Measurements from ENCODE around the gene NARF.
"Not testable (repeated sequence)": the region's sequence is repeated elsewhere in the genome, so short reads cannot be mapped to it uniquely, and the experiment has no call there.

The NARF gene

DNA sequence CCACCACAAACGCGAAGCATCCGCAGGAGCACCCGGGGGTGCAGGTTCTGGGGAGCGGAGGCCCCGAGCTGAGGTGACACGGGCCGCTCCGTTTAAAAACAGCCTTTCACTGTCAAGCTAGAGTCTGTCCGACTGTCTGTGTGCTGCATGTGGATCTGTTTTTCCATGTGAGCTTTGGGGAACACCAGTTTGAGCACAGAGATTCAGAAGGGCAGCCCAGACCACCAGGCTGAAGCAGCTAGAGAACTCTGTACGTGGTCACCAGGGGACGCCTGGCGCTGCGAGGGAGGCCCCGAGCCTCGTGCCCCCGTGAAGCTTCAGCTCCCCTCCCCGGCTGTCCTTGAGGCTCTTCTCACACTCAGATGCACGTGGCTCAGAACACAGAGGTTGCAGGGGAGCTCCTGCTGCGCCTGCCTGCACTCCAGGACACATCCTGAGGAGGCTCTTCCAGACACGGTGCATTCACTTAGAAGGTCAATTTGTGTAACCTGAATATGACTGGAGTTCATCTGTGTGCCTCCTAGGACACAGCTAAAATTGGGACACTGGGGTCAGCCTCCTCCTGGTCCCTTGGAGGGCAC, 45.3 kb downstream of the NARF start:
- DNase-seq = no peak

DNA sequence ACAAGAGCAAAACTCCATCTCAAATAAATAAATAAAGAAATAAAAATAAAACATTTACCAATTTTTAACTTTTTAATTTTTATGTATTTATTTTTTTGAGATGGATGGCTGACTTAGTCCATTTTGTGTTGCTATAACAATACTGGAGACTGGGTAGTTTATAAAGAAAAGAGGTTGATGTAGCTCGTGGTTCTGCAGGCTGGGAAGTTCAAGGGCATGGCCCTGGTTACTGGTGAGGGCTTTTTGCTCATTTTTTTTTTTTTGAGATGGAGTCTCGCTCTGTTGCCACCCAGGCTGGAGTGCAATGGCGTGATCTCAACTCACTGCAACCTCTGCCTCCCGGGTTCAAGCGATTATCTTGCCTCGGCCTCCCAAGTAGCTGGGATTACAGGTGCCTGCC, 46.8 kb downstream of the NARF start:
- DNase-seq = no peak

DNA sequence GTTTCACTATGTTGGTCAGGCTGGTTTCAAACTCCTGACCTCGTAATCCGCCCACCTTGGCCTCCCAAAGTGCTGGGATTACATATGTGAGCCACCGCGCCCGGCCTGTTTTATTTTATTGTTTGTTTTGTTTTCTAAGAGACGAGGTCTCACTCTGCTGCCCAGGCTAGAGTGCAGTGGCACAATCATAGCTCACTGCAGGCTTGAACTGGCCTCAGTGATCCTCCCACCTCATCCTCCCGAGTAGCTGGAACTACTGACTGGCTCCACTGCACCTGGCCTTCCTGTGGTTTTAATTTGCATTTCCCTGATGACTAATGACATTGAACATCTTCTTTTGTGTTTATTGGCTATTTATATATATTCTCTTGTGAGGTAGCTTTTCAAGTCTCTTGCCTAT, 47.9 kb downstream of the NARF start:
- DNase-seq = not testable (repeated sequence)

DNA sequence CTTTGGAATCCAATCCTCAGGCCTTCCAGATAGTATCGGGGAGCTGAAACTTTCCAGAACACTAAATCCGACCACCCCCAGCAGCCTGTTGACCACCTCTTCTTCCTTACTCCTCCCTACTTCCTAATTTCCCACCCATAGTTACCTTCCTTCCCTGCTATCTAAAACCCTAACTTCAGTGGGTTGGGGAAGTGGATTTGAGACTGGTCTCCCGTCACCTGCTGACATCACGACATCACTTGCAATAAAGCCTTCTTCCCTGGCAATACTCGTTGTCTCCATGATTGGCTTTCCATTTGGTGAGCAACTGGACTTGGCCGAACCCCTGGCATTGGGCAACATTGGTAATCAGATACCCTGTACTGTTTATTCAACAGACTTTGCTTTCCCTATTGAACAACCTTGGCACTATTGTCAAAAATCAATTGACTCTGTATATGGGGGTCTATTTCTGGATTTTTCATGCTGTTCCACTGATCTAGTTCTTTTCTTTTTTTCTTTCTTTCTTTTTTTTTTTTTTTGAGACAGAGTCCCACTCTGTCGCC, 49.2 kb downstream of the NARF start:
- no peak for DNase-seq

DNA sequence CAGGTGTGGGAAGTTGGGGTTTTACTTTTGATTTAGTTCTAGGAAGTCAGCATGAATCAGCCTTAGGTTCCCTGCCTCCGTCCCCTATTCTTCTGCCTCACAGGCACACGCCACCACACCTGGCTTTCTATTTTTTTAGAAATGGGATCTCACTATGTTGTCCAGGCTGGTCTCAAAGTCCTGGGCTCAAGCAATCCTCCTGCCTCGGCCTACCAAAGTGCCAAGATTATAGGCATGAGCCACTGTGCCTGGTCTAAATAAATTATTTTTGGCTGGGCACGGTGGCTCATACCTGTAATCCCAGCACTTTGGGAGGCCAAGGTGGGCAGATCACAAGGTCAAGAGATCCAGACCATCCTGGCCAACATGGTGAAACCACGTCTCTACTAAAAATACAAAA, 53.1 kb downstream of the NARF start:
- DNase-seq = not testable (repeated sequence)

DNA sequence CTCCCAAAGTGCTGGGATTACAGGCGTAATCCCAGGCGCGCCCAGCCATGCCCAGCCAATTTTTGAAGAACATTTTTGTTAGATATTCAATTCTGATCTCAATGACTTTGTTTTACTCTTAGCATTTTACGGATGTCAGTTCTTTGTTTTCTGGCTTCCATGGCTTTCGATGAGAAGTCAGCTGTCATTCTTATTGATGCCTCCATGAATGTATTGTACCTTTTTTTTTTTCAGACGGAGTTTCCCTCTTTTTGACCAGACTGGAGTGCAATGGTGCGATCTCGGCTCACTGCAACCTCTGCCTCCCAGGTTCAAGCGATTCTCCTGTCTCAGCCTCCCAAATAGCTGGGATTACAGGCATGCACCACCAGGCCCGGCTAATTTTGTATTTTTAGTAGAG, 55.3 kb downstream of the NARF start:
- not testable (repeated sequence) for DNase-seq

DNA sequence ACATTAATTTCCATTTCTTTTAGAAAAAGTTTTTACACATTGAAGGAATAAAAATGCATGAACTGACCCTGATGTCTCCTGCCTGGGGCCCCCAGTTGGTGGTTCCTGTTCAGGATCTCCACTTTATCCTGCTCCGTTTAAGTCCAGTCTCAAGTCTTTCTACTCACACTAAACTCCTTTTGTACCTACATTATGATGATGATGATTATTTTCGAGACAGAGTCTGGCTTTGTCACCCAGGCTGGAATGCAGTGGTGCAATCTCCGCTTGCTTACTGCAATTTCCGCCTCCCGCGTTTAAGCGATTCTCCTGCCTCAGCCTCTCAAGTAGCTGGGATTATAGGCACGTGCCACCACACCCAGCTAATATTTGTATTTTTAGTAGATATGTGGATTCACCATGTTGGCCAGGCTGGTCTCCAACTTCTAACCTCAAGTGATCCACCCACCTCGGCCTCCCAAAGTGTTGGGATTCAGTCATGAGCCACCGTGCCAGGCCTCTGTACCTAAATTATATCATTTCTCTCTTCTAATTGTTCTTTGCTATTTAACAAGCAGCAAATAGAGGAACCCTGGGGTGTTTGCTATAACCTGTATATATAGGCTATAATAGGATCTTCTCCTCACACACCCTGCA, 58.8 kb downstream of the NARF start:
- DNase-seq = no peak

DNA sequence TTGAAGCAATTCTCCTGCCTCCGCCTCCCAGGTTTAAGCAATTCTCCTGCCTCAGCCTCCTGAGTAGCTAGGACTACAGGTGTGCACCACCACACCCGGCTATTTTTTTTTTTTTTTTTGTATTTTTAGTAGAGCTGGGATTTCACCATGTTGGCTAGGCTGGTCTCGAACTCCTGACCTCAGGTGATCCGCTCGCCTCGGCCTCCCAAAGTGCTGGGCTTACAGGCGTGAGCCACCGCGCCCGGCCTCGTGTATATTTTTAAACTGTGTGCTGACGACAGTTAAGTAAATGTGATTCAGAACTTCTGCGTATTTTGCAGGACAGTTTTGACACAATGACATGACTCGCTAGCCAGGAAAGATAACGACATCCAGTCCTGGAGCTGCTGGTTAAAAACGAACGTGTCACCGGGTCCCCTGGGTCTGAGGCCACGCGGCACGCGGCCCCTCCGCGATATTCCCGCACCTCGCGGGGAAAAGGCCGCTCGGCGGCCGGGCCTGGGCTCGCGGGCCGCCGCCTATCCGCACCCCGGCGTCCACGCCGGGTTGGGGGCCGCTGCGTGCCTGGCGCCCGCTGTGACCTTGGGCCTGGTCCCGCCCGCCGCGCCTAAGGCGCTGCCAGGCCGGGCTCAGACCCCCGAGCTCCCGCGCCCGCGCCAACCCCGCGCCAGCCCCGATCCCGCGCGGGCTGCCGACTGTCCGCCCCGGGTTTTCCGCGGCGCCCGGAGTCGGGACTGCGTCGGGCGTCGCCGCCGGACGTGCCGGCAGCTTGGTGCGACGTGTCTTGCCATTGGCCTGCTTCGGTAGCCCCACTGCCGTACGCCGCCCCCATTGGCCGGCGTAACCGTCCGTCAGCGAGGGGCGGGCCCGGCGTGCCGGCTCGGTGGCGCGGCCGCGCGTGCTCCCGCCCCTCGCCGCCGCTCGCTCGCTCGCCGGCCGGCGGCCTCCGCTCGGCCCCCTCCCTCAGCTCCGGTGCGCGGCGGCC, 60.6 kb downstream of the NARF start, which contains the start of gene FOXK2:
TSS of gene FOXK2 (plus strand) at position 907 of the 985 bp plus-strand sequence. CDS start 157 bp downstream, outside the sequence.
- peak; percentile 96 for DNase-seq

DNA sequence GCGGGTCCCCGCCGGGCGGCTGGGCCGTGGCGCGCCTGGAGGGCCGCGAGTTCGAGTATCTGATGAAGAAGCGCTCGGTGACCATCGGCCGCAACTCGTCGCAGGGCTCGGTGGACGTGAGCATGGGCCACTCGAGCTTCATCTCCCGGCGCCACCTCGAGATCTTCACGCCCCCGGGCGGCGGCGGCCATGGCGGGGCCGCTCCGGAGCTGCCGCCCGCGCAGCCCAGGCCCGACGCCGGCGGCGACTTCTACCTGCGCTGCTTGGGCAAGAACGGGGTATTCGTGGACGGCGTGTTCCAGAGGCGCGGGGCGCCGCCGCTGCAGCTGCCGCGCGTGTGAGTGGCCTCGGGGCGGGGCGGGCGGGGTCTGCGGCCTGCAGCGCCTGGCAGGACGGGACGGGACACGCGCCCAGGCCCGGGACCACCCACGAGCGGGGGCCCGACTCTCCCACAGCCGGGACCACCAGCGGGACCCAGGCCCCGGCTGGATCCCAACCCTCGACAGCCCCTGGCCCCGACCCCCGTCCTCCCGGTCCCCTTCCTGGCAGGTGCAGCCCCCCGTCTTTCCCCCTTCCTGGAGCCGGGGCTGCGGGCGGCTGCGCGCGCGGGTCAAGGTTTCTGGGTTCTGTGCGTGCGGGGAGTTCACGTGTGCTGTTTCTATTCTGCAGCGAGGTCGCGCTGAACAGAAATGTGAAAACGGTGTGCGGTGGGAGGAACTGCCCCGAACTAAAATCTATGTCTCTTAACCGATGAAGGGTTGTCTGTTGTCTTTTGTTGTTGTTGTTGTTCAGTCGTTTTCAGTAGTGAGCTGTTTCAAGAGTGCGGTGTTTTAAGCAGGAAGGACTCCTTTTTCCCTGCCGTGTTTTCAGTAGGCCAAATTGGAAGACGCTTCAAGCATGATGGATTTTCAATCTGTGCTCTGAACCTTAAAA, 61.7 kb downstream of the NARF start:
- peak; percentile 73 for DNase-seq

DNA sequence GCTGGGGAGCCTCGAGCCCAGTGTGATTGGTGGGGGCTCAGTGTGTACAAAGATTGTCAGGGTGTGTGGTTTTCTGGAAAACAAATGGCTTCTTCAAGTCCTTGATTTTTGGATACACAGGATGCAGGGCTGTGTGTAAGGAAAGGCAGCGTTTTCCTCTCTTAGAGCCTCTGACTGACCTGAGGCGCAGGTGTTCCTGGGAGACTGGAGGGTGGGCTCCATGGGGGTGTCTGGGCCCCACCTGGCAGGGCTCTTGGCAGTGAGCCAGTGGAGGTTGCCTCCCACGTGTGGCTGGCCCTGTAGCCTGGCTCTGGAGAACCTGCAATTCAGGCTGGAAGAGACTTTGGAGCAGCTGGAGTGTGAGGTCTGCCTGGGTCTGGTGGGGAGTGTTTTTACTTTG, 66.0 kb downstream of the NARF start:
- DNase-seq = peak; percentile 12

DNA sequence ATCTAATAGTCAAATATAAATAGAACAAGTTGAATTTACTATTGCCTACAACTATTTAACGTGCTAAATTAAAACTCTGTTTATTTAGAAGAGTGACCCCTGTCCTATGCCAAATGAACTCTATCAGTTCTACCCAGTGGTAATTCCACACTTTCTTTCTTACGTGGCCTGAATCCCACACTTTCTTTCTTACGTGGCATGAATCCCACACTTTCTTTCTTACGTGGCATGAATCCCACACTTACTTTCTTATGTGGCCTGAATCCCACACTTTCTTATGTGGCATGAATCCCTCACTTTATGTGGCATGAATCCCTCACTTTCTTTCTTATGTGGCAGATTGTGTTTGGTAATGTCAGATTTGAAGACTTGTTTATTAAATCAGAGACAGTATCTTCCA, 67.2 kb downstream of the NARF start:
- DNase-seq = no peak

DNA sequence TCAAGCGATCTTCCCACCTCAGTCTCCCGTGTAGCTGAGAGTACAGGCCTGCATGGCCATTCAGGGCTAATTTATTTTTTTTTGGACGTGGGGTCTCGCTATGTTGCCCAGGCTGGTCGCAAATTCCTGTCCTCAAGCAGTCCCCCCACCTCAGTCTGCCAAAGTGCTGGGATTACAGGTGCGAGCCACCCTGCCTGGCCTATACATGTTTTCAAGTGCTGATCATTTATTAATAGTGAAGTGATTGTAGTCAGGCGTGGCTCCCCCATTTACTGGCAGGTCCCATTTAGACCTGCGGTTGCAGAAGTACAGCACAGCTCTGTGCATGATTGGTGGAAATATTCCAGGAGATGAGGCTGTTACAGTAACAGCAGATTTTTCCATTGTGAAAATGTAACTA, 69.4 kb downstream of the NARF start:
- no peak for DNase-seq

DNA sequence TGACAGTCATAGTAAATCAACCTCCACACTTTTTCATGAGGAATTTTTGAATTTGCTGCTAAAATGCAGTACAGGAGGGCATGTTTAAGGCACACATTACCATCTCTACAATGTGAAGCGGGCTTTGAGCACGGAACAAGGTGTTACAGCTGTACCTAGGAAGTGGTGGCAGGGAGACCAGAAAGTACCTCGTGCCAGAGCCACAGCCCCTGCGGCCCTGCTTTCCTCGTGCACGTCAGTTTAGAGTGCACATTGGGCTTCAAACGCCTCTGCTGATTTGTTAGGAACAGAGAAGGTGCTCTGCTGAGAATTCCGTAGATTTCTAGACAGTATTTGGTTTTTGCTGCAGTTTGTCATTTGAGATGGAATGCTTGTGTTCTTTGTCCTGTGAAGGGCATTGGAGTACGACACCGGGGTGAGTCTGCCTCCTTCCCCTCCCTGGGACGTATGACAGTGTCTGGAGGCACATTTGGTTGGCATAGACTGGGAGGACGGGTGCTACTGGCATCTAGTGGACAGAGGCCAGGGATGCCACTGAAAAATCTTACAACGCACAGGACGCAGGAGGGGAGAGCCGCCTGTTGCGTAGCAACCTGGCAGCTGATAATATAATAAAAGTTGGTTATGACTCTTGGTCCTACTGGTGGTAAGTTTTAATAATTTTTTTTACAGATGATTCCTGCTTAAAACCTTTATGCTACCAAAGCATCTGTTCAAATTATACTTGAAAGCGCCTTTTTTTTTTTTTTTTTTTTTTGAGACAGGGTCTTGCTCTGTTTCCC, 70.1 kb downstream of the NARF start:
- DNase-seq = peak; percentile 64

DNA sequence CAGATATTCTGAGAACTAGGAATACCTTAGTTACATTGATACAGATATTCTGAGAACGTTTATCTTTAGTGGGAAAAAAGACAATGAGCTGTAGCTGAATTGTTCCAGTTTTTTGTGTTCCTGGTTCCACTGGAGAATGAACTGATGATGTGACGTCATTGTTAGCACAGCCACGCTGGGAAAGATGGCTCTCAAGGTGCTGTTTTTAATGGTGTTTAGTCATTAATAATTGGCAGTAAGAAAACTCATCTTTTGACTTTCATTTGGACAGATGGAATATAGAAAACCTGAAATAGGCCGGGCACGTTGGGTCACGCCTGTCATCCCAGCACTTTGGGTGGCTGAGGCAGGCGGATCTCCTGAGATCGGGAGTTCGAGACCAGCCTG, 71.4 kb downstream of the NARF start:
- no peak for DNase-seq

DNA sequence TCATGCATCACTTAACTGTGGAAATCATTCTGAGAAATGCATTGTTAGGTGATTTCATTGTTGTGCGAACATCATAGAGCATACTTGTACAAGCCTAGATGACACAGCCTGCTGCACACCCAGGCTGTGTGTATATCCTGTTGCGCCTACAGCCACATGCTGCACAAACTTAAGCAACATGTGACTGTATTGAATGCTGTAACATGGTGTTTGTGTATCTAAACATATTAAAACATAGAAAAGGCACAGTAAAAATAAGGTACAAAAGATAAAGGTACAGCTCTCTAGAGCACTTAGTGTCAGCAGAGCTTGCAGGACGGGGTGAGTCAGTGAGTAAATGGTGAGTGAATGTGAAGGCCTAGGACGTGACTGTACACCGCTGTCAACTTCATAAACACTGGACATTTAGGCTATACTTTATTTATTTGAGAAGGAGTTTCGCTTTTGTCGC, 72.9 kb downstream of the NARF start:
- DNase-seq = no peak

DNA sequence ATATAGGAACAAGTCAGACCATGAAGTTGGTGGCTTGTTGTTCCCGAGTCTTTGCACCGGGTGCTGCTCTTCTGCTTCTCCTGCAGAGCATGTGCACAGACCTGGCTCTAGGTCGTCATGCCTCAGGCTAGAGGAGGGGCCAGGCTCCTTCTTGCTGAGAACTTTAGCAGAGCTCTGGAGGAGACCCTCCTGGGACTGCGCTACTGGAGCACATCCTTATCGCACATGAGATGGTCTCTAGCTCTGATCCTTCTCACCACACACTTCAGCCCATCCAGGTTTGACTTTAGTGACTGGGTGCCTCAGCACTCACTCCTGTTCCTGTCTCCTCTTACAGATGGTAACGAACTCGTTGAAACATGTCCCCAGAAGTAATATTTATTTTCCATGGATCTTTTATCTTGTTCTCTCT, 75.9 kb downstream of the NARF start:
- DNase-seq = no peak

DNA sequence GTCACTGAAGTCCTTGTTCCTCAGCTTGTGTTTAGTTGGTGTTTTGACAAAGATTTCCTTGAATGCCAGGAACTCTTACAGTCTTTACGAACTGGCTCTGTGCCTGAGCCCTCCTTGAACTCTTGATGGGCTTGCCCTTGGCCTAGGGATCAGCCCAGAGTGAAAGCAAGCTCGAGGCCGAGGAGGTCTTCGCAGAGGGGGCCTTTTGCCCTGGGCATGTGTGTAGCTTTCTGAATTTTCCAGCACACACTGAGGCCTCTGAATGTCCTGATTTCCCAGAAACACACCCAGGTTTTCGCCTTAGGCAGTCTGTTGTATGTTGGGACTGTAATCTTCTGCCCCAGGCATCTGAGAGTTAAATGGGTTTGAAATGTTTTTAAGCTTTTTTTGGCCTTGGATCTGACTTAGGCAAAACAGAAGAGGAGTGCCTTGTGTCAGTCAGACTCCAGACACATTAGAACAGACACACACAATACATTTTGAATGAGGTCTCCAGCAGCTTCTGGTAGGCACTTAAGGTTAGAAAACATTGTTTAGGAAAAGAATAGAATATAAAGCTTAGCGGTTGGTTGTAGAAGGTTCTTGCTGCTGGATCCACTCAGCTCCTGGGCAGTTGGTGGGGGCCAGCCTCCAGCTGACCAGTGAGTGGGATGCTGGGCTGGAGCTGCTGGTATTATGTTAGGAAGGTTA, 78.1 kb downstream of the NARF start:
- peak; percentile 60 for DNase-seq

DNA sequence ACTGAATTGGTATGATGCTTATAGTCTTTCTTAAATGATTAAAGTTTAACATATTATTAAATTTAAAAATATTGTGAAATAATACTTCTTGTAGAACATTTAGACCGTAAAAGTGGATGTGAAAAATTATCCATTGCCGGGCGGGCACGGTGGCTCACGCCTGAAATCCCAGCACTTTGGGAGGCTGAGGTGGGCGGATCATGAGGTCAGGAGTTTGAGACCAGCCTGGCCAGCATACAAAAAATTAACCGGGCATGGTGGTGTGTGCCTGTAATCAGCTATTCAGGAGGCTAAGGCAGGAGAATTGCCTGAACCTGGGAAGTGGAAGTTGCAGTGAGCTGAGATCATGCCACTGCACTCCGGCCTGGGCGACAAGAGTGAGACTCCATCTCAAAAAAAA, 78.7 kb downstream of the NARF start:
- not testable (repeated sequence) for DNase-seq

DNA sequence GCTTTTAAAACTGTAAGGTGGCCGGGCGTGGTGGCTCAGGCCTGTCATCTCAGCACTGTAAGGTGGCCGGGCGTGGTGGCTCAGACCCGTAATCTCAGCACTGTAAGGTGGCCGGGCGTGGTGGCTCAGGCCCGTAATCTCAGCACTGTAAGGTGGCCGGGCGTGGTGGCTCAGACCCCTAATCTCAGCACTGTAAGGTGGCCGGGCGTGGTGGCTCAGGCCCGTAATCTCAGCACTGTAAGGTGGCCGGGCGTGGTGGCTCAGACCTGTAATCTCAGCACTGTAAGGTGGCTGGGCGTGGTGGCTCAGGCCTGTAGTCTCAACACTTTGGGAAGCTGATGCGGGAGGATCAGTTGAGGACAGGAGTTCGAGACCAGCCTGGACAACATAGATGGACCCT, 80.5 kb downstream of the NARF start:
- DNase-seq = not testable (repeated sequence)
